DMS 273 treated with DMSO at 0.1 percent for 48 hours (cell line): Measurements from ENCODE around the gene FGA.

ENCODE experiments used
- DNase-seq: peaks from one replicate; lab custom pipeline; 2025; lab: John Stamatoyannopoulos, UW

FGA gene

DNA sequence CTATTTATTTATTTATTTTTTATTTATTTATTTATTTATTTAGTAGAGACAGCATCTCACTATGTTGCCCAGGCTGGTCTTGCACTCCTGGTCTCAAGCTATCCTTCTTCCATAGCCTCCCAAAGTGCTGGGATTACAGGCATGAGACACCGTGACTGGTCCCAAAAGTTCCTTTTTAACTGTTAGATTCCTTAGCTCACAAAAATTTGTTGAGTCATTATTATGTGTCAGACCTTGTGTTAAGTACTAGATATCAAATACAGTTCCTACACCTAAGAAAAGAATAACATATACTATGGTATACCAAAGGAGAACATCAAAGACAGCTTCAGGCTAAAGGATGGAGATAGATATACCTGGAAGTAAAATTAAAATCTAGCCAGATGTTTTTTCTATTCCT is 11.6 kb downstream of the FGA start:
- no peak for DNase-seq

DNA sequence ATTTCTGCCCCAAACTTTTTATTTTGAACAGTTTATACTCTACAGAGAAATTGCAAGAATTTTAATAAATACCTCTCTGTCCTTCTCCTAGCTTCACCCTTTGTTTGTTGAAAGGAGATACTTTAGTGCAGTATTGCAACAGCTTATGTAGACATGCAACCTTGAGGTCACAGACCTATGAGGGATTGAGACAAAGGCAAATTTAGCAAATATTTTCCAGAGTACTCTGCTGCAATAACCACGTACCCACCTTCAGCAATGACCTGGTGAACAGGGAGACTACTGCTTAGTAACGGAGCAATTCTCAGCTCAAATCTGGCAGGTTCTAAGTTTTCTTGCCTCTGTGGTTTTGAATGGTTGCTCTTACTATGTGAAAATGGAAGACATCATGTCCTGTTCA is 13.2 kb downstream of the FGA start:
- no peak for DNase-seq

DNA sequence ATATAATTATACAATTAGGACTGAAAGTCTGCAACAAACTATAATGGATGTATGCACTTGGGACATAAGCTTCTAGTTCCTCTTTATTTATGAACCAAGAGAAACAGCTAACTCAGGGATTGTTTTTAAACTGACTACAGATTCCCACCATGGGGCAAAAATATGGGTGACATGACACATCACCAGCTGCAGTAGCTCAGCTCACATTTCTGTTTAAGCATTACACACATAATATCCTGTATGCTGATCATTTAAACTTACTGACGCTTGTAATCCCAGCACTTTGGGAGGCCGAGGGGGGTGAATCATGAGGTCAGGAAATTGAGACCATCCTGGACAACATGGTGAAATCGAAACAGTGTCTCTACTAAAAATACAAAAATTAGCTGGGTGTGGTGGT is 16.2 kb downstream of the FGA start:
- DNase-seq: no peak

DNA sequence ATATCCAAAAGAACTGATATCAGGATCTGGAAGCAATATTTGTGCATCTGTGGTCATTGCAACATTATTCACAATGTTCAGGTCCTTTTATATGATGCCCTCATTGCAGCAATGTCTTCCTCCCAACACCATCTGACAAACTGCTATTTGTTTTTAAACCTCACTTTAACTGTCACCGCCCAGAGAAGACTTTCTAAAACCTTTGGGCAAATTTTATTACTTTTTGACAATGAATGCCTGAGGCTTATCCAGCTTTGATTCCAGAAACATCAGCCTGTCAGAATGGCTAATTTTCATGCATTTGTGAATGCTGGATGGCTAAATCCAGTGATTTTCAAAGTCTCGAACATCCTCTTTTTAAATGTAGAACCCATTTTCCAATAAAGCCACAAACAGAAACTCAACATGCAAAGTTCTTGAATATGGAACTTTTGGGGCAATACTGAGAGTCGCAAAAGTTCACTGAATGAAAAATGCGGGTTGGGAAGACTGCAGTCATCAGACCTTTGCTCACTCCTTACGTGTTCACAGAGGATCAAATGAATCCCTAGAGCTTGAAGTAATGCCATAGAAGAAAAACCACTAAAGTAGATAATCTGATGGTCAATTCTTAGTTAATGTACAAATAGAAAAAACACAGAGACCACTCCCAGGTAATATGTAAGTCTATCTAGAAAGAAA is 17.2 kb downstream of the FGA start:
- no peak for DNase-seq

DNA sequence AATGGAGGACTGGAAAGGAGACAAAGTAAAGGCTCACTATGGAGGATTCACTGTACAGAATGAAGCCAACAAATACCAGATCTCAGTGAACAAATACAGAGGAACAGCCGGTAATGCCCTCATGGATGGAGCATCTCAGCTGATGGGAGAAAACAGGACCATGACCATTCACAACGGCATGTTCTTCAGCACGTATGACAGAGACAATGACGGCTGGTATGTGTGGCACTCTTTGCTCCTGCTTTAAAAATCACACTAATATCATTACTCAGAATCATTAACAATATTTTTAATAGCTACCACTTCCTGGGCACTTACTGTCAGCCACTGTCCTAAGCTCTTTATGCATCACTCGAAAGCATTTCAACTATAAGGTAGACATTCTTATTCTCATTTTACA is 21.0 kb downstream of the FGA start:
- DNase-seq: no peak

DNA sequence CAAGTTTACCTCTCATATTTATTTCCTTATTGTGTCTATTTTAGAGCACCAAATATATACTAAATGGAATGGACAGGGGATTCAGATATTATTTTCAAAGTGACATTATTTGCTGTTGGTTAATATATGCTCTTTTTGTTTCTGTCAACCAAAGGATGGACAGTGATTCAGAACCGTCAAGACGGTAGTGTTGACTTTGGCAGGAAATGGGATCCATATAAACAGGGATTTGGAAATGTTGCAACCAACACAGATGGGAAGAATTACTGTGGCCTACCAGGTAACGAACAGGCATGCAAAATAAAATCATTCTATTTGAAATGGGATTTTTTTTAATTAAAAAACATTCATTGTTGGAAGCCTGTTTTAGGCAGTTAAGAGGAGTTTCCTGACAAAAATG is 21.5 kb downstream of the FGA start:
- no peak for DNase-seq

DNA sequence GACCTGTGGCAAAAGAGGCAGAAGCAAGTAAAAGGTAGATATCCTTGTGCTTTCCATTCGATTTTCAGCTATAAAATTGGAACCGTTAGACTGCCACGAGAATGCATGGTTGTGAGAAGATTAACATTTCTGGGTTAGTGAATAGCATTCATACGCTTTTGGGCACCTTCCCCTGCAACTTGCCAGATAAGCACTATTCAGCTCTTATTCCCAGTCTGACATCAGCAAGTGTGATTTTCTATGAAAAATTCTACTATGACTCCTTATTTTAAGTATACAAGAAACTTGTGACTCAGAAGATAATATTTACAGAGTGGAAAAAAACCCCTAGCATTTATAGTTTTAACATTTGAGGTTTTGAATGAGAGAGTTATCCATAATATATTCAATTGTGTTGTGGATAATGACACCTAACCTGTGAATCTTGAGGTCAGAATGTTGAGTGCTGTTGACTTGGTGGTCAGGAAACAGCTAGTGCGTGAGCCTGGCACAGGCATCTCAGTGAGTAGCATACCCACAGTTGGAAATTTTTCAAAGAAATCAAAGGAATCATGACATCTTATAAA is 23.8 kb downstream of the FGA start:
- no peak for DNase-seq

DNA sequence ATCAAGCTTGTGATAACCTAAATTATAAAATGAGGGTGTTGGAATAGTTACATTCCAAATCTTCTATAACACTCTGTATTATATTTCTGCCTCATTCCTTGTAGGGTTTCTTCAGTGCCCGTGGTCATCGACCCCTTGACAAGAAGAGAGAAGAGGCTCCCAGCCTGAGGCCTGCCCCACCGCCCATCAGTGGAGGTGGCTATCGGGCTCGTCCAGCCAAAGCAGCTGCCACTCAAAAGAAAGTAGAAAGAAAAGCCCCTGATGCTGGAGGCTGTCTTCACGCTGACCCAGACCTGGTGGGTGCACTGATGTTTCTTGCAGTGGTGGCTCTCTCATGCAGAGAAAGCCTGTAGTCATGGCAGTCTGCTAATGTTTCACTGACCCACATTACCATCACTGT is 24.8 kb downstream of the FGA start:
- DNase-seq: no peak

DNA sequence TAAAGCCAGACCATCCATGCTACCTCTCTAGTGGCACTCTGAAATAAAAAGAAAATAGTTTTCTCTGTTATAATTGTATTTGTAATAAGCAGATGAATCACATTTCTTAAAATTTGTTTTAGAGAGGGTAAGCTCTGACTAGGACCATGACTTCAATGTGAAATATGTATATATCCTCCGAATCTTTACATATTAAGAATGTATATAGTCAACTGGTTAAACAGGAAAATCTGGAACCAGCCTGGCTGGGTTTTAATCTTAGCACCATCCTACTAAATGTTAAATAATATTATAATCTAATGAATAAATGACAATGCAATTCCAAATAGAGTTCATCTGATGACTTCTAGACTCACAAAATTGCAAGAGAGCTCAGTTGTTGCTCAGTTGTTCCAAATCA is 26.2 kb downstream of the FGA start:
- DNase-seq: no peak

DNA sequence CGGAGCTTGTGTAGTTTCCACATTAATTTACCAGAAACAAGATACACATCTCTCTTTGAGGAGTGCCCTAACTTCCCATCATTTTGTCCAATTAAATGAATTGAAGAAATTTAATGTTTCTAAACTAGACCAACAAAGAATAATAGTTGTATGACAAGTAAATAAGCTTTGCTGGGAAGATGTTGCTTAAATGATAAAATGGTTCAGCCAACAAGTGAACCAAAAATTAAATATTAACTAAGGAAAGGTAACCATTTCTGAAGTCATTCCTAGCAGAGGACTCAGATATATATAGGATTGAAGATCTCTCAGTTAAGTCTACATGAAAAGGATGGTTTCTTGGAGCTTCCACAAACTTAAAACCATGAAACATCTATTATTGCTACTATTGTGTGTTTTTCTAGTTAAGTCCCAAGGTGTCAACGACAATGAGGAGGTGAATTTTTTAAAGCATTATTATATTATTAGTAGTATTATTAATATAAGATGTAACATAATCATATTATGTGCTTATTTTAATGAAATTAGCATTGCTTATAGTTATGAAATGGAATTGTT is 27.8 kb downstream of the FGA start, which contains the start of gene FGB:
Gene FGB (plus strand): TSS at position 315 of the 558 bp plus-strand sequence. CDS start 8 bp downstream, at position 323.
- no peak for DNase-seq

DNA sequence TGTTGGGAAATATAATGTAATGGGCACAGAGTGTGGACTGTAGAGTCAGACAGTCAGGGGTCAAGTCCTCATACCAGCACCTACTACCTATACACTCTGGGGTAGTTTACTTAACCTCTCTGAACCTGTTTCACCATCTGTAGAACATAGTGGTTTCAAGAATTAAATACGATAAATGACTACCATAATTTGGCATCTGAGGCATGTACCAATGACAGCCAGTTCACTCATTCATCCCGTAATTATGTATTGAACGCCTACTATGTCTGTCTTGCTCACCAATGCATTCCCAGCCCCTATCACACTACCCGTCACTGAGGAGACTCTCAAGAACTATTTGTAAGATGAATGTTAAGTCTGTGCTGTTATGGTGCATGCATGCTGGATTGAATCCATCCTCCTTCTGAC is 29.7 kb downstream of the FGA start:
- no peak for DNase-seq

DNA sequence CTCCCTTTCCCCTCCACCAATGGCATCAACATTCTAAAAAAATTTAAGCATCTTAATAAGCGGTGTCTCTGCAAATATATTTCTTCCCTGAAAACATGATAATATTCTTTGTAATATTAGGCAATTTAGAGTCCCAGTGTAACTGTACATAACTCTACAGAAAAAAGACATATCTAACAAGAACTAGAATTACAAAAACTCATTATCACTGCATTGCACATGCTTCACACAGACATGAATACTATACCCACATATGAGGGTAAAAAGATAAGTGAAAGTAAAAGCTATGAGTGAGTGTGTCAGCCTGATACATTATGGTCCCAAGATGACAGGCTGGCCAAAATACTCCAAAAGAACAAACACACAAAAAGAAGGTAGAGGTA is 30.1 kb downstream of the FGA start:
- DNase-seq: no peak

DNA sequence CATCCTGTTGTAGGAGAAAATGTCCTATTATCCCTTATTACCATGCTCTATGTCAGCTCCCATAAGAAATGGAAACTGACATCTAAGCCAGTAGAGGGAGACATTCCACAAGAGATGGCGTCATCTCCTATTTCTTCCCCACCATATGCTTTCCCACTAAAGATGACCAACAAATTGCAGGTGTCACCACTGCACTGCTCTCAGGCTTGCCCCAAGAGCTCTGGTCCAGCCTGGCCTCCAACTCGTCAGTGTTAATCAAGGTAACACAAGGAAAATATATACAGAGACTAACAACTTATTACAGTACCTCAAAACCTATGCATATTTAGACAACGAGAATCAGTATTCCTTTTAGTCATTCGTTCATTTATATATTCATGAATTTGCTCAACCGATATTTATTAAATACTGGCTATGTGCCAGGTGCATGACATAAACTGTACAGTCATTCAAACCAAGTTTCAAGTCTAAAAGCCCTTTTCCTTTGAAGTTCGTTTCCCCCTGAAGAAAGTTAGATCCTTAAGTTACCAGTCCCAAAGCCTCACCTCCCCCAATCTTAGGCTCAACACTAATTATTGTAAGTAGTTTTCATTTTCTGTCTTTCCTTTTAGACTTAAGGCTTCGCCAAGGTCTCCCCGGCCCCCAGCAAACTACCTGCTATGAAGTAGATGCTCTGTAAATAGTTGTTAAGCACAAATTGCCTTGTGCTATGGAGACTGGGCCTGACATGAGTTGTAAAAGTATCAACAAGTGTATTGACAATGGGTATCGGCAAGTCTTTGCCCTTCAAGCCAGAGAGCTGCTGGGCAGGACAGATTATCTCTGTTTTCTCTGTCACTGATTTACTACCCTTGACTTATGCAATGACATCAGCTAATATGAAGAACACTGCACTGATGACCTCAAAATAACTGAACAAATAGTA is 30.8 kb downstream of the FGA start:
- peak; percentile 0 for DNase-seq

DNA sequence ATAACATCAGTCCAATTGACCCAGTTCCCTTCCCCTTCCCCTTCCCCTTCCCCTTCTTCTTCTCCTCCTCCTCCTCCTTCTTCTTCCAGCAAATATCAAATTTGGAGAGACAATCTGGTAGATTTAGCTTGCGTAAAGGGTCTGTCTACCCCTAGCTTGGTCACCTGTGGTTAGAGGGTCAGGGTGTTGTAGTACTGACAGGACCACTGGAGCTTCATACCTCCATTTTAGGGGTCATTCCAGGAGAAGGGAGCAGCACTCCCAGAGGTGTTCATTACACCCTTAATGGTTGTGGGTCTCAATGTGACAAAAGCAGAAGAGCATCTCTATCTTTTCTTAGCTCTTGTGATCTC is 31.4 kb downstream of the FGA start:
- DNase-seq: no peak

DNA sequence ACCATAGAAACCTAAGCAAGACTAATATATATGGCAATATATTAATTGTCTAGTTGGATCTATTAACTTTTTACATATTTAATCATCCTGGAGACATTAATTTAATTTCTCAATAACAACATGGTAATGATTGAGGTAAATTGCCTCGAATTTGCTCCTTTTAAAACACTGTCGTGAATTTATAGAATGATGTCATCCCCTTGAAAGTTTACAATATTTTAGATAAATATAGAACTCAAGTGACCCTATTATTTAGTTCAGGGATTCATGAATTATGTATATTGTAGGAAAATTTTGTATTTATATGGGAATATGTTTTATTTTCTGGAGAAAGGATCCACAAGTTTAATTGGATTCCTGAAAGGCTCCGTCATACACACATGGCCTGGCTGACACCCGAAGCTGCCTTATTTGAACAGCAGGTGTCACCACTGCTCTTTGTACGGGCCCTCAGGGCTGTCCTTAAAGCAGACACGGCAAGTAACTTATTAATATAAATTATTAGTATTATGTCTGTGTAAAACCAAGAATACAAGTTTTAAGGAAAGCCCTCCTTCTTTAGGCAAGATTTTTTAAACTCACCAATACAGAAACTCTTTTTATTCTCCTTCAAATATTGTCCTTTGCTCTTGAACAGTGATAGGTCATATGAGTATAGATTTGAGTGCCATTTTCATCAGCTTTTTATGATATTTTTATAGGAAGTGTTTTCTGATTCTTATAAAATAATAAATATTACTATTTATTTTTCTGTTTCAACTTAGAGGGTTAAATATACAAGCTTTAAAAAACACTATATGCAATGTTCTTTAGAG is 38.5 kb downstream of the FGA start:
- peak; percentile 11 for DNase-seq

DNA sequence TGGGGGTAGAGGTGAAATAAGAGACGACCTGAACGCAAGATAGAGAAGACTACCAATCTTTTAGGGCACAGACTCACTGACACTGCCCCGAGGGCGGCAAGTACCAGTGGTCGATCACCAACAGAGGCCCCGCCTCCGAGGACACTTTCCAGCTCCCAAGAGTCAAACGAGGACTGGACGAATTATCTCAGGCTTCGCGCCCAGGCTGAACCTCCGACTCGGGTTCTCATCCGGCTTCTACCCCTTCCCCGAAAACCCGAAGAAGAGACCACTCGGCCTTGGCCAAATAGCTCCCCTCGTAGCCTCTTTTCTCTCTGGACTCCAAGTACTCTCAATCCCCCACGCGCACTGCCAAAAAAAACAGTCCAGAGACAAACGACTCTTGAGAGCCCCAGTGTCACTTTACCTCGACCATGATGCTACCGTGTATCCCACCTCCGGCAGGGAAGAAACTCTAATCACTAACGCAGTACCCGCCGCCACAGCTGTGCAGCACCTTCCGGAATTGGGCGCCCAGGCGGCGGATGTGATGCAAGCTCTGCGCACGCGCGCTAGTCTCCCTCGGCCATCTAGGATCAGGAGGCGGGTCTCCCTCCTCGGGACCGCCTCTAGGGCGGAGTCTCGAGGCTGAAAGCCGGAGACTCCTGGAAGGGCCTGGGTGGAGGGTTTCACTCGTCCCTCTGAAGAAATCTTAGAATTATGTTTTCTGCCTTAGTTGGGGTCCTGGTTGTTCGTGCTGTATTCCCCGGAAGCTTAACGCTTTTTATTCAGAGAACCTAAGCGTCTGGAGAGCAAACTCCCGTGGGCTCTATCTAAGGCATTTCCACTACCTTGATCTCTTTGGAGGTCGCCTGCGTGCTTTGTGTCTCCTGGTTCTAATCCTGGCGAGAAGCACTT is 40.4 kb downstream of the FGA start, which contains the start of gene PLRG1:
Gene PLRG1 (minus strand): TSS at position 507 of the 897 bp plus-strand sequence. CDS start 92 bp downstream, at position 415.
- peak; percentile 43 for DNase-seq

DNA sequence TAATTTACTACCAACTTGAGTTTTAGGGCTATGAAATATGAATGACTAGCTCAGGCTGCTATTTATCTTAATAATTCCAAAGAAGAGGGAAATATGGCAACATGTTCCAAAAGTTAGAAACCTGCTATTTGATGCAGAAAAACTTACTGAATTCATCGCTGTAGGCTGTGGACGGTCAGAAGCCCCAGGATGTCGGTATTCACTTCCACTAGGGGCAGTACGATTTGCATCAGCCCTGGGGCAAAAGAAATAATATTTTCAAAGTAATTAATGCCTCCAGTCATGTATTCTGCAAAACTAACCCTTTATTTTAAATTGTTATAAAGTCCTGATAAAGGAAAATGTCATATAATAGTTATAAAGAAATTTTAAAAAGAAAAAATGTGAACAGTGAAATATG is 44.9 kb downstream of the FGA start:
- DNase-seq: no peak

DNA sequence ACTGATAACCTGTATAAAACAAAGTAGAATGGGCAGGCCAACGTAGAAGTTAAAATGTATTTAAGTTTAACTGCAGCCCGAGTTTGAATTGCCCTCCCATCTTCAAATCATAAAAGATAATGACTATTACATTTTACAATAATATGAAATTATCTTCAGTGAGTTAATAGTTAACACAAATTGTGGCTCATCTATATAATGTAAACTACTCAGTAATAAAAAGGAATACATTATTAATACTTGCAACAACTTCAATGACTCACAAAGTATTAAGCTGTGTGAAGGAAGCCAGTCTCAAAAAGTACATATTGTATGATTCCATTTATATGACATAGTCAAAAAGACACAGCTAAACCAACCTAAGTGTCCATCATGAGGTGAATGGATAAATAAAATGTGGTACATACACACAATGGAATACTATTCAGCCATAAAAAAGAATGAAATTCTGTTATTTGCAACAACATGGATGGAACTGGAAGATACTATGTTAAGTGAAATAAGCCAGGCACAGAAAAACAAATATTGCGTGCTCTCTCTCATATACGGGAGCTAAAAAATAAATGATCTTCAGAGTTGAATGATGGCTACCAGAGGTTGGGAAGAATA is 48.2 kb downstream of the FGA start:
- DNase-seq: no peak
